Stimulated activated CD4-positive, alpha-beta T cell treated with anti-CD3 and anti-CD28 coated beads, Interleukin-4, amount 100 ng/mL, for 48 hours (primary cell): ENCODE data around the gene ADAM12.

Experiments
- DNase-seq, 2 donors: peaks; one replicate each; pipeline ENCODE4 v3.0.0-alpha.2; 2020; ENCODE audit warnings: low read depth in 2 of 2

The ADAM12 gene

GRCh38 chr10:126387931-126388911, at the start of gene ADAM12:
ADAM12 (minus strand) TSS chr10:126388477; CDS start chr10:126388145, 332 bp downstream.
- no peak for DNase-seq

GRCh38 chr10:126437635-126438406, 49.5 kb upstream of the ADAM12 start:
- no peak for DNase-seq

- no peak for DNase-seq
Measured at GRCh38 chr10:126434235-126434634, 46.0 kb upstream of the ADAM12 start.

GRCh38 chr10:126433351-126433750, 45.1 kb upstream of the ADAM12 start:
- no peak for DNase-seq

GRCh38 chr10:126432507-126432906, 44.2 kb upstream of the ADAM12 start:
- DNase-seq = no peak

GRCh38 chr10:126431816-126432215, 43.5 kb upstream of the ADAM12 start:
- DNase-seq = no peak

- DNase-seq = no peak
Measured at GRCh38 chr10:126430512-126430911, 42.2 kb upstream of the ADAM12 start.

GRCh38 chr10:126429275-126429674, 41.0 kb upstream of the ADAM12 start:
- no peak for DNase-seq

GRCh38 chr10:126425489-126426065, 37.3 kb upstream of the ADAM12 start:
- DNase-seq = no peak

GRCh38 chr10:126425032-126425431, 36.8 kb upstream of the ADAM12 start:
- DNase-seq = no peak

GRCh38 chr10:126423732-126424491, 35.6 kb upstream of the ADAM12 start:
- no peak for DNase-seq

GRCh38 chr10:126422567-126422966, 34.3 kb upstream of the ADAM12 start:
- no peak for DNase-seq

GRCh38 chr10:126421756-126422256, 33.5 kb upstream of the ADAM12 start:
- no peak for DNase-seq

GRCh38 chr10:126420567-126421300, 32.5 kb upstream of the ADAM12 start:
- DNase-seq = no peak

GRCh38 chr10:126417220-126417825, 29.0 kb upstream of the ADAM12 start:
- DNase-seq = no peak

GRCh38 chr10:126409821-126410220, 21.5 kb upstream of the ADAM12 start:
- no peak for DNase-seq

GRCh38 chr10:126408953-126409641, 20.8 kb upstream of the ADAM12 start:
- DNase-seq = no peak

- DNase-seq = no peak
Measured at GRCh38 chr10:126407831-126408230, 19.6 kb upstream of the ADAM12 start.

GRCh38 chr10:126405239-126405775, 17.0 kb upstream of the ADAM12 start:
- no peak for DNase-seq
